MM.1S (cell line): ENCODE data around the gene LRRC8A.

Experiments used
- DNase-seq: peaks from one replicate; pipeline ENCODE4 v3.0.0-alpha.2; 2015
- H2AFZ ChIP-seq: fragments of 300-600 bp; sonication (generic); 2 replicates; pipeline ENCODE4 v1.6.0; 2016; ENCODE audit warnings: antibody characterized with exemption, low read length
- H3F3A ChIP-seq: fragments of 300-600 bp; sonication (generic); 2 replicates; pipeline ENCODE4 v1.6.1; 2016; ENCODE audit warnings: mild to moderate bottlenecking, antibody characterized with exemption, low read length, moderate library complexity, mixed read lengths; ENCODE audit not compliant: insufficient read depth
- H3K27ac ChIP-seq: fragments of 300-600 bp; sonication (generic); 2 replicates; pipeline ENCODE4 v1.5.1; 2016; ENCODE audit warnings: mild to moderate bottlenecking, low read length
- H3K27me3 ChIP-seq: fragments of 300-600 bp; sonication (generic); replicated peaks from 2 replicates; pipeline ENCODE4 v1.6.0; 2016; ENCODE audit warnings: low read length; ENCODE audit not compliant: insufficient read depth
- H3K36me3 ChIP-seq: fragments of 300-600 bp; sonication (generic); replicated peaks from 2 replicates; pipeline ENCODE4 v1.6.1; 2016; ENCODE audit warnings: mild to moderate bottlenecking, low read length, mixed read lengths; ENCODE audit not compliant: insufficient read depth
- H3K4me1 ChIP-seq: fragments of 300-600 bp; sonication (generic); 2 replicates; pipeline ENCODE4 v1.6.1; 2016; ENCODE audit warnings: low read length, mixed read lengths
- H3K4me2 ChIP-seq: fragments of 300-600 bp; sonication (generic); 2 replicates; pipeline ENCODE4 v1.6.0; 2016; ENCODE audit warnings: low read depth, low read length
- H3K4me3 ChIP-seq: fragments of 300-600 bp; sonication (generic); 2 replicates; pipeline ENCODE4 v1.5.1; 2016; ENCODE audit warnings: low read length, mixed read lengths
- H3K79me2 ChIP-seq: fragments of 300-600 bp; sonication (generic); 2 replicates; pipeline ENCODE4 v1.6.1; 2016; ENCODE audit warnings: mixed run types, low read length, mixed read lengths
- H3K9ac ChIP-seq: fragments of 300-600 bp; sonication (generic); 2 replicates; pipeline ENCODE4 v1.6.1; 2016; ENCODE audit warnings: low read length, mixed read lengths
- H3K9me2 ChIP-seq: fragments of 300-600 bp; sonication (generic); replicated peaks from 2 replicates; pipeline ENCODE4 v1.6.1; 2016; ENCODE audit warnings: mild to moderate bottlenecking, low read length, mixed read lengths; ENCODE audit not compliant: insufficient read depth
- H3K9me3 ChIP-seq: fragments of 300-600 bp; sonication (generic); replicated peaks from 2 replicates; pipeline ENCODE4 v1.6.1; 2016; ENCODE audit warnings: mild to moderate bottlenecking, low read length, mixed read lengths; ENCODE audit not compliant: insufficient read depth
- H4K20me1 ChIP-seq: fragments of 300-600 bp; sonication (generic); 2 replicates; pipeline ENCODE4 v1.6.1; 2016; ENCODE audit warnings: mild to moderate bottlenecking, low read length, moderate library complexity, mixed read lengths; ENCODE audit not compliant: insufficient read depth
- CTCF ChIP-seq: fragments of 300-600 bp; sonication (generic); IDR thresholded peaks from 2 replicates; pipeline ENCODE4 v1.5.1; 2016; ENCODE audit warnings: antibody characterized with exemption, low read length, mixed read lengths
- EZH2 ChIP-seq: fragments of 300-600 bp; sonication (generic); optimal IDR thresholded peaks from 2 replicates; pipeline ENCODE3; 2017; ENCODE audit warnings: low read depth, mild to moderate bottlenecking, antibody characterized with exemption, low read length, mixed read lengths
- EZH2phosphoT487 ChIP-seq: fragments of 300-600 bp; sonication (generic); IDR thresholded peaks from 2 replicates; pipeline ENCODE4 v1.6.1; 2018; ENCODE audit warnings: antibody characterized with exemption, low read length

LRRC8A gene

GRCh38 chr9:128945798-128946501 lies 64.0 kb downstream of the LRRC8A start:
- DNase-seq, result no peak
- TF ChIP-seq CTCF (no peak), EZH2 (no peak), EZH2phosphoT487 (no peak)
- Histone ChIP-seq H3K9ac (no peak overlapping the region), H3K27ac (no peak overlapping the region), H3K9me3 (no peaks in the 10 kb centered on the region), H3K9me2 (no peaks in the 10 kb centered on the region), H3K79me2 (peaks cover 48% of the 10 kb centered on the region), H2AFZ (no peak overlapping the region), H3K4me3 (peak overlapping the region; percentile 87; the same call in 1 of the 2 replicates), H3K4me1 (peaks cover 10% of the 10 kb centered on the region), H3K4me2 (peak overlapping the region; percentile 99; the same call in 1 of the 2 replicates), H3K36me3 (no peaks in the 10 kb centered on the region), H3F3A (no peaks in the 10 kb centered on the region), H3K27me3 (no peaks in the 10 kb centered on the region), H4K20me1 (no peaks in the 10 kb centered on the region)

- Histone ChIP-seq H3K4me1 (peaks cover 10% of the 10 kb centered on the region), H3F3A (no peaks in the 10 kb centered on the region), H3K4me2 (peak overlapping the region; percentile 99), H3K27ac (no peak overlapping the region; the same call in 1 of the 2 replicates), H3K36me3 (no peaks in the 10 kb centered on the region), H3K9me2 (no peaks in the 10 kb centered on the region), H2AFZ (peak overlapping the region; percentile 86), H3K9ac (peak overlapping the region; percentile 89), H3K79me2 (peaks cover 48% of the 10 kb centered on the region), H3K4me3 (peak overlapping the region; percentile 87), H4K20me1 (no peaks in the 10 kb centered on the region), H3K9me3 (no peaks in the 10 kb centered on the region), H3K27me3 (no peaks in the 10 kb centered on the region)
- TF ChIP-seq CTCF, result no peak
- TF ChIP-seq EZH2phosphoT487, result no peak
- no peak for TF ChIP-seq EZH2
- peak; percentile 19 for DNase-seq
These were observed 64.8 kb downstream of the LRRC8A start for GRCh38 chr9:128946571-128947276.

GRCh38 chr9:128947277-128947526 lies 65.3 kb downstream of the LRRC8A start:
- no peak overlapping the region; the same call in 1 of the 2 replicates for H3K27ac ChIP-seq

More at GRCh38 chr9:128947277-128947526, 65.3 kb downstream of the LRRC8A start:
- Histone ChIP-seq H4K20me1 (no peaks in the 10 kb centered on the region), H3K36me3 (no peaks in the 10 kb centered on the region), H3K9me3 (no peaks in the 10 kb centered on the region), H2AFZ (peak overlapping the region; percentile 86), H3K27me3 (no peaks in the 10 kb centered on the region), H3K79me2 (peaks cover 48% of the 10 kb centered on the region), H3K4me2 (peak overlapping the region; percentile 99), H3F3A (no peaks in the 10 kb centered on the region), H3K4me1 (peaks cover 10% of the 10 kb centered on the region), H3K9me2 (no peaks in the 10 kb centered on the region), H3K9ac (peak overlapping the region; percentile 89), H3K4me3 (peak overlapping the region; percentile 87)
- TF ChIP-seq EZH2 (no peak), EZH2phosphoT487 (no peak), CTCF (no peak)
- DNase-seq, result no peak
